Panc1 (cell line): ENCODE data around the gene ZNF79. TPM values are rescaled to one million over a fixed set of nuclear protein-coding genes. Genes with fewer than 3 reads are reported as not detected.
A peak's percentile ranks its signal among the peaks of the same experiment; 100 is the strongest.

Experiments used
- ATAC-seq: fragments of 200-7000 bp; cut with Tn5 transposase; 2 replicates; pipeline ENCODE4 v1.9.1; 2020; ENCODE audit warnings: mild to moderate bottlenecking, moderate library complexity
- BruUV-seq: library from RNA; stranded (reverse); fragments of 400-500 nt; replicated peaks from 2 replicates; lab custom pipeline; 2021; lab: Mats Ljungman, UMichigan
- CTCF ChIA-PET: fragments of 300-600 bp; sonication (Branson Sonifier 250); formaldehyde crosslinking; loops from one replicate; lab custom pipeline; 2022; ENCODE audit warnings: antibody characterized with exemption; lab: Charles Lee
- POLR2A ChIA-PET: fragments of 300-600 bp; sonication (Branson Sonifier 250); formaldehyde crosslinking; loops from one replicate; lab custom pipeline; 2022; ENCODE audit warnings: antibody characterized with exemption; lab: Charles Lee
- DNase-seq: peaks from one replicate; pipeline ENCODE4 v3.0.0-alpha.2; 2010; ENCODE audit warnings: low read depth, low spot score
- H3K27ac ChIP-seq: 2 replicates; pipeline ENCODE4 v1.5.1; 2011; ENCODE audit warnings: mild to moderate bottlenecking, low read length, inconsistent platforms
- H3K27me3 ChIP-seq: fragments of 200-500 bp; sonication (Bioruptor generic); 2 replicates; pipeline ENCODE4 v1.6.0; 2014; ENCODE audit warnings: low read length, inconsistent platforms; ENCODE audit not compliant: control insufficient read depth, insufficient read depth
- H3K36me3 ChIP-seq: fragments of 200-500 bp; sonication (Bioruptor generic); 2 replicates; pipeline ENCODE4 v1.5.1; 2014; ENCODE audit warnings: inconsistent platforms, mild to moderate bottlenecking, low read length, moderate library complexity; ENCODE audit not compliant: control insufficient read depth, insufficient read depth
- H3K4me1 ChIP-seq: 2 replicates; pipeline ENCODE4 v1.5.1; 2011; ENCODE audit warnings: inconsistent platforms, mild to moderate bottlenecking, low read length, moderate library complexity; ENCODE audit not compliant: control insufficient read depth, insufficient read depth
- H3K4me3 ChIP-seq, 2 experiments: 2 replicates each; pipeline ENCODE4 v1.5.1; 2011 to 2012; ENCODE audit warnings: low read depth in 2 of 2, low read length in 2 of 2, mild to moderate bottlenecking in 2 of 2, inconsistent platforms in 1 of 2, moderate library complexity in 1 of 2
- H3K9me3 ChIP-seq: fragments of 200-500 bp; sonication (Bioruptor generic); 2 replicates; pipeline ENCODE4 v1.5.1; 2014; ENCODE audit warnings: low read depth, mild to moderate bottlenecking, inconsistent platforms, low read length, moderate library complexity; ENCODE audit not compliant: control insufficient read depth, insufficient read depth
- CTCF ChIP-seq: fragments of 450-650 bp; IDR thresholded peaks from 2 replicates; pipeline ENCODE4 v1.5.1; 2017; ENCODE audit warnings: mild to moderate bottlenecking
- POLR2AphosphoS5 ChIP-seq: IDR thresholded peaks from 2 replicates; pipeline ENCODE4 v1.6.1; 2012; ENCODE audit warnings: mild to moderate bottlenecking, low read depth, low read length, moderate library complexity
- REST ChIP-seq, 2 experiments: IDR thresholded peaks; 2 replicates each; pipeline ENCODE4 v1.6.1; 2011 to 2012; ENCODE audit warnings: low read depth in 2 of 2, control low read depth in 1 of 2, low read length in 1 of 2, mild to moderate bottlenecking in 1 of 2, moderate library complexity in 1 of 2; ENCODE audit not compliant: insufficient read depth in 1 of 2
- SIN3A ChIP-seq: IDR thresholded peaks from 2 replicates; pipeline ENCODE4 v1.6.1; 2012; ENCODE audit warnings: low read depth, mild to moderate bottlenecking, low read length, moderate library complexity, borderline replicate concordance; ENCODE audit not compliant: insufficient read depth
- TCF7L2 ChIP-seq: IDR thresholded peaks from 2 replicates; pipeline ENCODE4 v1.6.1; 2011; ENCODE audit warnings: mild to moderate bottlenecking, low read depth, low read length, inconsistent platforms
- in situ Hi-C: cut with HindIII; loops from 2 replicates; pipeline ENCODE4 v1.10.0; 2016; ENCODE audit warnings: low sequenced_read_pairs, low pct_unique_long_range_greater_than_20kb
- intact Hi-C: fragments of 100-400 bp; cut with micrococcal nuclease; formaldehyde crosslinking; loops from one replicate; pipeline ENCODE4 v1.10.0; 2022; ENCODE audit not compliant: unreplicated experiment
- total RNA-seq: library from RNA; stranded (reverse); gene quantifications from one replicate; pipeline ENCODE4 v1.2.1, GENCODE V29; 2021; ENCODE audit not compliant: unreplicated experiment

Gene ZNF79
- total RNA-seq, 1 experiment from 2014 or later, result 5.4 TPM

GRCh38 chr9:127451858-127452656 lies 27.9 kb downstream of the ZNF79 start:
- Histone ChIP-seq H3K36me3 (peaks cover 22% of the 10 kb centered on the region), H3K4me1 (peaks cover 20% of the 10 kb centered on the region), H3K27ac (peak overlapping the region; percentile 89), H3K4me3 (peak overlapping the region; percentile 90 to 91), H3K27me3 (no peaks in the 10 kb centered on the region), H3K9me3 (no peaks in the 10 kb centered on the region)
- ATAC-seq, result peak; percentile 63
- ChIA-PET CTCF (interaction anchor here (0.6 kb wide), 1 partner anchor 272 kb away, joined by 3 read pairs; no protein-coding TSS in a partner anchor), POLR2A (interaction anchor here (0.5 kb wide), 2 partner anchors 418 to 630 kb away, joined by 4 to 13 read pairs; no protein-coding TSS in a partner anchor)
- no peak for DNase-seq
- TSS peak; percentile 75 for BruUV-seq
- intact Hi-C loops, result no loop called here
- in situ Hi-C loops, result no loop called here
- TF ChIP-seq POLR2AphosphoS5 (no peak), SIN3A (no peak), REST (IDR thresholded peaks at IDR 0.05; ENCODE audit: insufficient read depth in 1 of 2, low read depth in 2 of 2, low read length in 1 of 2) (no peak), TCF7L2 (no peak), CTCF (no peak)

GRCh38 chr9:127452691-127453090 lies 28.5 kb downstream of the ZNF79 start:
- peak overlapping the region; percentile 89 for H3K27ac ChIP-seq
- no peaks in the 10 kb centered on the region for H3K9me3 ChIP-seq
- H3K4me1 ChIP-seq, result peaks cover 20% of the 10 kb centered on the region
- BruUV-seq, result no TSS peak
- no peak for DNase-seq
- ChIA-PET CTCF (interaction anchor here (0.6 kb wide), 1 partner anchor 271 kb away, joined by 3 read pairs; no protein-coding TSS in a partner anchor), POLR2A (no interaction called here)
- H3K4me3 ChIP-seq, result peak overlapping the region; percentile 90 to 91; a peak in 3 of 4 replicates
- intact Hi-C loops, result no loop called here
- ATAC-seq, result no peak
- no peaks in the 10 kb centered on the region for H3K27me3 ChIP-seq
- no peak for TF ChIP-seq TCF7L2
- TF ChIP-seq REST (IDR thresholded peaks at IDR 0.05; ENCODE audit: insufficient read depth in 1 of 2, low read depth in 2 of 2, low read length in 1 of 2), result no peak
- TF ChIP-seq SIN3A, result no peak
- TF ChIP-seq CTCF, result no peak
- no peak for TF ChIP-seq POLR2AphosphoS5
- peaks cover 20% of the 10 kb centered on the region for H3K36me3 ChIP-seq
- in situ Hi-C loops, result no loop called here
